Measurements from ENCODE around the gene ARID4B. TPM values are rescaled to one million over a fixed set of nuclear protein-coding genes. Genes with fewer than 3 reads are reported as not detected.
A peak's percentile ranks its signal among the peaks of the same experiment; 100 is the strongest.

Gene ARID4B
- total and polyA plus RNA-seq, 2 of the 13 experiments (the other 11 are each of a cell fraction or from before 2014, with no cell fraction given): 9.7 to 24.6 TPM

GRCh38 chr1:235295902-235296350, 32.1 kb downstream of the ARID4B start (continued):
- TF ChIP-seq ZNF770 (CRISPR knock-in tag; IDR thresholded peaks at IDR 0.05) (no peak), HOXD1 (CRISPR knock-in tag; IDR thresholded peaks at IDR 0.05) (0 out of 2 replicates have a peak, but pooled peaks have one; percentile 20), HDAC1 (CRISPR knock-in tag; IDR thresholded peaks at IDR 0.05) (peak; percentile 47), ZNF580 (CRISPR knock-in tag; IDR thresholded peaks at IDR 0.05; ENCODE audit: borderline replicate concordance, low read depth) (peak; percentile 41; the same call in 1 of the 2 replicates), CHD4 (IDR thresholded peaks at IDR 0.05; ENCODE audit: borderline replicate concordance, low read length) (no peak), ZNF605 (CRISPR knock-in tag; IDR thresholded peaks at IDR 0.05) (no peak), ZNF280D (CRISPR knock-in tag; IDR thresholded peaks at IDR 0.05) (no peak), SIN3B (IDR thresholded peaks at IDR 0.05; ENCODE audit: low read length) (no peak), NFE2L2 (IDR thresholded peaks at IDR 0.05; ENCODE audit: low read length) (no peak), CREB3 (CRISPR knock-in tag; IDR thresholded peaks at IDR 0.05) (no peak), ZNF17 (CRISPR knock-in tag; IDR thresholded peaks at IDR 0.05) (no peak), ERF (CRISPR knock-in tag; IDR thresholded peaks at IDR 0.05) (peak; percentile 90), ESRRA (CRISPR knock-in tag; IDR thresholded peaks at IDR 0.05; ENCODE audit: low read depth) (no peak), ZNF235 (CRISPR knock-in tag; IDR thresholded peaks at IDR 0.05; ENCODE audit: borderline replicate concordance) (no peak), ZFP36L2 (CRISPR knock-in tag; IDR thresholded peaks at IDR 0.05) (no peak), NR1H2 (CRISPR knock-in tag; IDR thresholded peaks at IDR 0.05; ENCODE audit: borderline replicate concordance, low read depth) (no peak), HINFP (CRISPR knock-in tag; IDR thresholded peaks at IDR 0.05; ENCODE audit: low read depth) (0 out of 2 replicates have a peak, but pooled peaks have one; percentile 4), ZNF772 (CRISPR knock-in tag; IDR thresholded peaks at IDR 0.05) (no peak), DDIT3 (CRISPR knock-in tag; IDR thresholded peaks at IDR 0.05) (no peak), NR3C1 (CRISPR knock-in tag; IDR thresholded peaks at IDR 0.05) (no peak), ZNF75D (CRISPR knock-in tag; IDR thresholded peaks at IDR 0.05; ENCODE audit: borderline replicate concordance) (no peak), ZNF773 (CRISPR knock-in tag; IDR thresholded peaks at IDR 0.05; ENCODE audit: borderline replicate concordance) (no peak), ZNF296 (CRISPR knock-in tag; conservative IDR thresholded peaks at IDR 0.05) (peak; percentile 86), ZNF124 (CRISPR knock-in tag; IDR thresholded peaks at IDR 0.05) (no peak)

Data from HepG2 (cell line).